Left ventricle myocardium inferior (tissue), 1 donor: Measurements from ENCODE around the gene VPS50. TPM values are rescaled to one million over a fixed set of nuclear protein-coding genes. Genes with fewer than 3 reads are reported as not detected.

ENCODE experiments used
- DNase-seq: peaks from one replicate; pipeline ENCODE4 v3.0.0-alpha.2; 2020
- H3K27ac ChIP-seq: fragments of 200-600 bp; replicated peaks from 2 replicates; pipeline ENCODE4 v1.8.0; 2021
- H3K27me3 ChIP-seq: fragments of 200-600 bp; 2 replicates; pipeline ENCODE4 v1.8.0; 2021; ENCODE audit warnings: low read depth
- H3K36me3 ChIP-seq: fragments of 200-600 bp; 2 replicates; pipeline ENCODE4 v1.8.0; 2021
- H3K4me1 ChIP-seq: fragments of 200-600 bp; 2 replicates; pipeline ENCODE4 v1.8.0; 2021
- H3K4me3 ChIP-seq: fragments of 200-600 bp; 2 replicates; pipeline ENCODE4 v1.8.0; 2021; ENCODE audit warnings: mild to moderate bottlenecking, moderate library complexity
- H3K9me3 ChIP-seq: fragments of 200-600 bp; replicated peaks from 2 replicates; pipeline ENCODE4 v1.8.0; 2021
- intact Hi-C: fragments of 100-400 bp; cut with micrococcal nuclease; formaldehyde crosslinking; loops from one replicate; pipeline ENCODE4 v1.11.0; 2022
- total RNA-seq: library from RNA; stranded (reverse); fragmentation: NEBNext Ultra II Directional; extraction: Animal tissue kit (Norgen Biotek cat#: 25700); gene quantifications from one replicate; pipeline ENCODE4 v1.2.1, GENCODE V29; 2021
- TF ChIP-seq, protein P1 (sequence below): fragments of 200-600 bp; IDR thresholded peaks from 2 replicates; pipeline ENCODE4 v1.8.0; 2021; ENCODE audit warnings: antibody characterized with exemption, mild to moderate bottlenecking, borderline replicate concordance
- donor health status: DM: no; HTN: yes; CAD: no; lungs with severe emphysema.

VPS50 gene
- total RNA-seq, 1 donor from 2014 or later, result 19.5 TPM

- Histone ChIP-seq H3K4me1 (no peaks in the 10 kb centered on the region), H3K27ac (no peak overlapping the region), H3K36me3 (no peaks in the 10 kb centered on the region), H3K9me3 (no peaks in the 10 kb centered on the region), H3K27me3 (peaks cover 16% of the 10 kb centered on the region), H3K4me3 (no peak overlapping the region)
- no peak for DNase-seq
- intact Hi-C loops, result no loop called here
- TF ChIP-seq, protein P1, sequence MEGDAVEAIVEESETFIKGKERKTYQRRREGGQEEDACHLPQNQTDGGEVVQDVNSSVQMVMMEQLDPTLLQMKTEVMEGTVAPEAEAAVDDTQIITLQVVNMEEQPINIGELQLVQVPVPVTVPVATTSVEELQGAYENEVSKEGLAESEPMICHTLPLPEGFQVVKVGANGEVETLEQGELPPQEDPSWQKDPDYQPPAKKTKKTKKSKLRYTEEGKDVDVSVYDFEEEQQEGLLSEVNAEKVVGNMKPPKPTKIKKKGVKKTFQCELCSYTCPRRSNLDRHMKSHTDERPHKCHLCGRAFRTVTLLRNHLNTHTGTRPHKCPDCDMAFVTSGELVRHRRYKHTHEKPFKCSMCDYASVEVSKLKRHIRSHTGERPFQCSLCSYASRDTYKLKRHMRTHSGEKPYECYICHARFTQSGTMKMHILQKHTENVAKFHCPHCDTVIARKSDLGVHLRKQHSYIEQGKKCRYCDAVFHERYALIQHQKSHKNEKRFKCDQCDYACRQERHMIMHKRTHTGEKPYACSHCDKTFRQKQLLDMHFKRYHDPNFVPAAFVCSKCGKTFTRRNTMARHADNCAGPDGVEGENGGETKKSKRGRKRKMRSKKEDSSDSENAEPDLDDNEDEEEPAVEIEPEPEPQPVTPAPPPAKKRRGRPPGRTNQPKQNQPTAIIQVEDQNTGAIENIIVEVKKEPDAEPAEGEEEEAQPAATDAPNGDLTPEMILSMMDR, result no peak
These were observed 33.7 kb upstream of the VPS50 start for GRCh38 chr7:93198472-93198871.

DNA sequence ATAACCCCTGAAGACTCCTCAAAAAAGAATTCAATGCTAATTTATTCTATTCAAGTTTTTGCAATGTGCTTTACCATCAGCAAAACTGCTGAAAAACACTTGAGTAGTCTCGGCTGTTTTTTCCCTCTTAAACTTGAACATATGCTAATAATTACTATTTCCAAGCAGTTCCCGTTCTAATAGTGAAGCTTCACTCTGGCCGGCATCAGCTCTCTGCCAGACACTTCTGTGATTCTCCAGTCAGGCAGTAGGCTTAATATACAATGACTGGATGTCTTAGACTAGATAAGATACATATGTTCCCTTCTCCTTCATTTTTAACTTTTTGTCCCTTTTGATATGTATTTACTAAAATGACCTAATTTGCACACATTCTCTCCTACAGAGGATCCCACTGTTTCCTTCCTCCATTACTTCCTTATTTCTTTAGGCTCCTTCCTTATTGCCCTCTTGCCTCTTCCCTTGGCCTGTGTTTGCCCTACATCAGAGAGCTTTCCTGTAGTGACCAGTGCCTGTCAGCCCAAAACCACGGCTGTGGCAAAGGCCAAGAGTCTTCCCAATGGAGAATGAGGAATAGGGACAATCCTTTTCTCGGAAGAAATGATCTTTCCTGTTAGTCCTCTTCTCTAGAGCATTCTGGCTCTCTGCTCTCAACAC is 29.4 kb upstream of the VPS50 start:
- H3K27ac ChIP-seq, result no peak overlapping the region
- no peaks in the 10 kb centered on the region for H3K36me3 ChIP-seq
- DNase-seq, result no peak
- H3K9me3 ChIP-seq, result no peaks in the 10 kb centered on the region
- H3K4me1 ChIP-seq, result no peaks in the 10 kb centered on the region
- peaks cover 14% of the 10 kb centered on the region for H3K27me3 ChIP-seq
- no peak overlapping the region for H3K4me3 ChIP-seq
- intact Hi-C loops, result no loop called here
- TF ChIP-seq, protein P1, result no peak

- TF ChIP-seq, protein P1, result no peak
- Histone ChIP-seq H3K9me3 (no peaks in the 10 kb centered on the region), H3K36me3 (no peaks in the 10 kb centered on the region), H3K4me1 (no peaks in the 10 kb centered on the region), H3K27me3 (peaks cover 14% of the 10 kb centered on the region), H3K27ac (no peak overlapping the region), H3K4me3 (no peak overlapping the region)
- intact Hi-C loops, result no loop called here
- DNase-seq, result no peak
These were observed 28.7 kb upstream of the VPS50 start for GRCh38 chr7:93203496-93203895.

GRCh38 chr7:93205046-93205445 is 27.1 kb upstream of the VPS50 start:
- no peak overlapping the region for H3K27ac ChIP-seq
- peaks cover 14% of the 10 kb centered on the region for H3K27me3 ChIP-seq
- no peaks in the 10 kb centered on the region for H3K9me3 ChIP-seq
- no peaks in the 10 kb centered on the region for H3K4me1 ChIP-seq
- intact Hi-C loops, result no loop called here
- no peaks in the 10 kb centered on the region for H3K36me3 ChIP-seq
- H3K4me3 ChIP-seq, result no peak overlapping the region
- DNase-seq, result no peak
- TF ChIP-seq, protein P1, result no peak

DNA sequence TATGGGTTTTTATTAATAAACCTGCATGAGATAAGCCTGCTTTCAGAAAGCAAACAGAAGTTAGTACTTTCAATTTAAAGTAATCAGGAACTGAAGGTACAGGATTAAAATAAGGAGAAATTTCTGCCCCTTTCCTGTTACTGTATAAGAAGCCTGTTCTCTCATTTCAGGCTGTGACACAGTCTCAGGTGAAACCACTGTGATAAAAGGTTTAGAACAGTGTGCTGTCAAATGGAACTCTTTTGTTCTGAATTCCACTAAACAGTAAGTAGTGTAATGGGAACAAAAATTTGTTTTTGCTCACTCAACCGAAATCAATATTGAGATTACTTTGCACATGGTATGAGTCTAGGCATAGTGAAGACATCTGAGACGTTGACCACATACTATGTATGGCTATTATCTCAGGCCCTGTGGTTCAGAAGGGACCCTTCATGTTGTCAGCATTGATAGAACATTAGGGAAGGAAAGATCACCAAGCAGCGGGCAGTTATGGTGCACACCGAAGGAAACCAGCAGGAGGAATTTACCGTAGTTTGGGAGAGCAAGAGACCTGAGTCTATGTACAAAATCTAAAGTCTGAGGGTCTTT is 20.8 kb upstream of the VPS50 start:
- Histone ChIP-seq H3K36me3 (no peaks in the 10 kb centered on the region), H3K27ac (no peak overlapping the region), H3K27me3 (peaks cover 14% of the 10 kb centered on the region), H3K4me1 (no peaks in the 10 kb centered on the region), H3K9me3 (no peaks in the 10 kb centered on the region), H3K4me3 (no peak overlapping the region)
- intact Hi-C loops, result no loop called here
- DNase-seq, result no peak
- TF ChIP-seq, protein P1, result no peak
